K562 (cell line): ENCODE data around the gene TUBA1A. TPM values are rescaled to one million over a fixed set of nuclear protein-coding genes. Genes with fewer than 3 reads are reported as not detected.

ENCODE experiments used
- ATAC-seq: fragments of 200-7000 bp; cut with Tn5 transposase; 3 replicates; pipeline ENCODE4 v1.9.1; 2020; ENCODE audit warnings: moderate library complexity
- BruUV-seq: library from RNA; stranded (reverse); fragments of 400-500 nt; replicated peaks from 2 replicates; lab custom pipeline; 2021; lab: Mats Ljungman, UMichigan
- CTCF ChIA-PET: fragments of 300-600 bp; formaldehyde crosslinking; extraction: SDS; loops from one replicate; lab custom pipeline; 2021; ENCODE audit warnings: low intra/inter-chr PET ratio; lab: Yijun Ruan, JAX
- POLR2A ChIA-PET: fragments of 300-600, 350-650 bp; sonication (Branson Sonifier 250); formaldehyde crosslinking; extraction: SDS; loops from one replicate; lab custom pipeline; 2021; ENCODE audit warnings: antibody characterized with exemption, inconsistent platforms; lab: Yijun Ruan, JAX
- DNase-seq, 4 experiments: peaks; one replicate each; pipeline versions ENCODE4 v3.0.0 to v3.0.0-alpha.2; 2011 to 2018; ENCODE audit warnings: low spot score in 3 of 4, mixed read lengths in 3 of 4; ENCODE audit errors: extremely low read depth in 1 of 4
- FAIRE-seq: peaks from 2 replicates; lab custom pipeline; 2011; peaks lifted over from hg19 to GRCh38; lab: Jason Lieb, UNC
- H2AFZ ChIP-seq: 2 replicates; pipeline ENCODE4 v1.6.0; 2011; ENCODE audit warnings: low read depth, low read length, control low read depth, inconsistent platforms
- H3K27ac ChIP-seq: fragments of 200-600 bp; 3 replicates; pipeline ENCODE4 v1.8.0; 2011; ENCODE audit warnings: low read depth, mild to moderate bottlenecking, control low read depth, inconsistent platforms, low read length, moderate library complexity, mixed read lengths; ENCODE audit errors: extremely low read depth
- H3K27me3 ChIP-seq, 2 experiments: fragments of 300-600 bp in 1 of 2; 2 replicates in 1 of 2; 3 replicates in 1 of 2; pipeline versions ENCODE4 v1.6.0 to v1.8.0; 2011; ENCODE audit warnings: inconsistent platforms in 2 of 2, low read length in 2 of 2, mild to moderate bottlenecking in 1 of 2, mixed read lengths in 1 of 2, moderate library complexity in 1 of 2; ENCODE audit not compliant: control insufficient read depth in 2 of 2, insufficient read depth in 2 of 2
- H3K36me3 ChIP-seq: fragments of 300-600 bp; 3 replicates; pipeline ENCODE4 v1.8.0; 2011; ENCODE audit warnings: mild to moderate bottlenecking, low read length, inconsistent platforms; ENCODE audit not compliant: control insufficient read depth, insufficient read depth
- H3K4me1 ChIP-seq, 2 experiments: fragments of 200-600 bp in 1 of 2; replicated peaks in 1 of 2; 2 replicates in 1 of 2; 3 replicates in 1 of 2; pipeline versions ENCODE4 v1.5.1 to v1.8.0; 2011; ENCODE audit warnings: inconsistent platforms in 2 of 2, low read length in 2 of 2, mild to moderate bottlenecking in 1 of 2, mixed read lengths in 1 of 2, moderate library complexity in 1 of 2; ENCODE audit not compliant: control insufficient read depth in 2 of 2, insufficient read depth in 2 of 2
- H3K4me2 ChIP-seq: 2 replicates; pipeline ENCODE4 v1.6.1; 2011; ENCODE audit warnings: low read length, control low read depth, inconsistent platforms, mixed read lengths; ENCODE audit not compliant: insufficient read depth
- H3K4me3 ChIP-seq: fragments of 200-600 bp; sonication (generic), shearing (Covaris generic); 2 replicates; pipeline ENCODE4 v1.5.1; 2016; ENCODE audit warnings: control low read depth, inconsistent platforms
- H3K79me2 ChIP-seq: fragments of 200-600 bp; 3 replicates; pipeline ENCODE4 v1.8.0; 2011; ENCODE audit warnings: low read length, inconsistent platforms; ENCODE audit not compliant: control insufficient read depth, insufficient read depth
- H3K9ac ChIP-seq, 2 experiments: 2 replicates each; pipeline versions ENCODE4 v1.6.0 to v1.6.1; 2011; ENCODE audit warnings: low read depth in 2 of 2, low read length in 2 of 2, control low read depth in 1 of 2, inconsistent platforms in 1 of 2, mild to moderate bottlenecking in 1 of 2, mixed read lengths in 1 of 2; ENCODE audit not compliant: insufficient read depth in 1 of 2
- H3K9me1 ChIP-seq: one replicate; pipeline ENCODE4 v1.6.0; 2011; ENCODE audit warnings: inconsistent platforms, mild to moderate bottlenecking, low read length, moderate library complexity; ENCODE audit not compliant: control insufficient read depth, insufficient read depth
- H3K9me3 ChIP-seq: replicated peaks from 2 replicates; pipeline ENCODE4 v1.5.1; 2011; ENCODE audit warnings: low read depth, low read length, inconsistent platforms; ENCODE audit not compliant: control insufficient read depth, insufficient read depth
- H4K20me1 ChIP-seq: replicated peaks from 2 replicates; pipeline ENCODE4 v1.6.1; 2011; ENCODE audit warnings: low read length, inconsistent platforms, mixed read lengths; ENCODE audit not compliant: control insufficient read depth, insufficient read depth
- ARID1B ChIP-seq: fragments of 450-650 bp; IDR thresholded peaks from 2 replicates; pipeline ENCODE4 v1.6.1; 2016; ENCODE audit warnings: antibody characterized with exemption, mild to moderate bottlenecking, inconsistent platforms
- CBFA2T2 ChIP-seq: fragments of 450-650 bp; conservative IDR thresholded peaks from 2 replicates; pipeline ENCODE4 v1.6.1; 2017; ENCODE audit warnings: mild to moderate bottlenecking
- CBFA2T3 ChIP-seq: fragments of 450-650 bp; IDR thresholded peaks from 2 replicates; pipeline ENCODE4 v1.6.1; 2017
- CEBPB ChIP-seq: fragments of 450-650 bp; IDR thresholded peaks from 2 replicates; pipeline ENCODE4 v1.6.1; 2016; ENCODE audit warnings: missing genetic modification characterization, missing compliant biosample characterization
- CREBBP ChIP-seq: IDR thresholded peaks from one replicate; pipeline ENCODE4 v1.6.1; 2012; ENCODE audit warnings: low read depth, mild to moderate bottlenecking, control low read depth, inconsistent platforms, low read length
- CREM ChIP-seq: IDR thresholded peaks from 2 replicates; pipeline ENCODE4 v1.6.1; 2014; ENCODE audit warnings: antibody characterized with exemption, low read depth
- EGR1 ChIP-seq: fragments of 450-650 bp; conservative IDR thresholded peaks from 2 replicates; pipeline ENCODE4 v1.6.1; 2017; ENCODE audit warnings: mild to moderate bottlenecking
- FOXA3 ChIP-seq, 2 experiments: fragments of 450-650 bp in 1 of 2; sonication (generic) in 1 of 2; formaldehyde crosslinking; IDR thresholded peaks in 1 of 2; conservative IDR thresholded peaks in 1 of 2; 2 replicates each; pipeline versions ENCODE4 v1.4.0 to v1.8.0; 2020 to 2022; ENCODE audit warnings: mild to moderate bottlenecking in 2 of 2, missing genetic modification reagents in 1 of 2
- FOXK1 ChIP-seq: sonication (generic); formaldehyde crosslinking; IDR thresholded peaks from 2 replicates; pipeline ENCODE4 v1.8.0; 2022; ENCODE audit warnings: missing genetic modification reagents, mild to moderate bottlenecking, borderline replicate concordance
- FOXK2 ChIP-seq, 2 experiments: fragments of 450-650 bp; IDR thresholded peaks in 1 of 2; conservative IDR thresholded peaks in 1 of 2; 2 replicates each; pipeline ENCODE4 v1.6.1; 2016; ENCODE audit warnings: low read depth in 2 of 2, mild to moderate bottlenecking in 1 of 2
- GATAD2A ChIP-seq: fragments of 450-650 bp; IDR thresholded peaks from 2 replicates; pipeline ENCODE4 v1.6.1; 2017
- MAFK ChIP-seq: IDR thresholded peaks from 2 replicates; pipeline ENCODE4 v1.6.1; 2011; ENCODE audit warnings: low read length, improper control_type of control experiment
- MBD2 ChIP-seq: sonication (generic); IDR thresholded peaks from 2 replicates; pipeline ENCODE4 v1.6.1; 2016; ENCODE audit warnings: low read depth, borderline replicate concordance
- MCM5 ChIP-seq: fragments of 450-650 bp; IDR thresholded peaks from 2 replicates; pipeline ENCODE4 v1.6.1; 2016; ENCODE audit warnings: low read depth
- MTA3 ChIP-seq: fragments of 450-650 bp; formaldehyde crosslinking; IDR thresholded peaks from 2 replicates; pipeline ENCODE4 v1.6.1; 2017; ENCODE audit warnings: mild to moderate bottlenecking, borderline replicate concordance
- POLR3G ChIP-seq: IDR thresholded peaks from 2 replicates; pipeline ENCODE4 v1.6.1; 2011; ENCODE audit not compliant: insufficient read length, insufficient replicate concordance; ENCODE audit errors: extremely low read depth
- POU5F1 ChIP-seq: fragments of 150-350 bp; IDR thresholded peaks from 2 replicates; pipeline ENCODE4 v1.6.1; 2014; ENCODE audit warnings: borderline replicate concordance, low read length, low read depth, mild to moderate bottlenecking; ENCODE audit not compliant: partially characterized antibody
- RCOR1 ChIP-seq, 2 experiments: IDR thresholded peaks; 2 replicates each; pipeline ENCODE4 v1.6.1; 2012; ENCODE audit warnings: low read depth in 2 of 2, low read length in 2 of 2, borderline replicate concordance in 1 of 2, improper control_type of control experiment in 1 of 2
- RUNX1 ChIP-seq: sonication (generic); IDR thresholded peaks from 2 replicates; pipeline ENCODE4 v1.6.1; 2016; ENCODE audit warnings: antibody characterized with exemption, low read depth
- SREBF1 ChIP-seq: fragments of 150-350 bp; IDR thresholded peaks from 2 replicates; pipeline ENCODE4 v1.6.1; 2014; ENCODE audit warnings: antibody characterized with exemption, low read depth, low read length, borderline replicate concordance
- SREBF2 ChIP-seq: sonication (generic); formaldehyde crosslinking; IDR thresholded peaks from 2 replicates; pipeline ENCODE4 v1.4.0; 2020; ENCODE audit warnings: mild to moderate bottlenecking, missing genetic modification reagents
- TCF3 ChIP-seq: sonication (generic); formaldehyde crosslinking; IDR thresholded peaks from 2 replicates; pipeline ENCODE4 v1.4.0; 2020; ENCODE audit warnings: mild to moderate bottlenecking, missing genetic modification reagents
- ZBED1 ChIP-seq: IDR thresholded peaks from 2 replicates; pipeline ENCODE4 v1.6.1; 2014
- ZBTB2 ChIP-seq: fragments of 450-650 bp; IDR thresholded peaks from 2 replicates; pipeline ENCODE4 v1.6.1; 2016; ENCODE audit warnings: antibody characterized with exemption
- ZNF561 ChIP-seq: fragments of 450-650 bp; formaldehyde crosslinking; conservative IDR thresholded peaks from 2 replicates; pipeline ENCODE4 v1.4.0; 2020; ENCODE audit warnings: mild to moderate bottlenecking, moderate library complexity
- ZNF668 ChIP-seq: fragments of 250-450 bp; sonication (Bioruptor Pico); IDR thresholded peaks from 2 replicates; pipeline ENCODE4 v1.8.0; 2022; ENCODE audit warnings: mild to moderate bottlenecking, inconsistent platforms
- WGBS: fragments of 100-300 bp; shearing (Covaris generic); methylation state at CpG from one replicate; pipeline ENCODE4 v1.1.6; 2016; ENCODE audit warnings: low coverage, mixed read lengths; ENCODE audit not compliant: insufficient coverage; ENCODE audit errors: missing lambda C conversion rate; 5-methylcytosine and 5-hydroxymethylcytosine counted together
- in situ Hi-C: fragments of 300-500 bp; cut with MboI; formaldehyde crosslinking; loops from 4 replicates; pipeline ENCODE4 v1.15.0; 2018; ENCODE audit warnings: inconsistent platforms, mixed read lengths
- intact Hi-C: fragments of 100-400 bp; cut with micrococcal nuclease; formaldehyde crosslinking; loops from 2 replicates; pipeline ENCODE4 v1.14.2; 2022
- polyA plus RNA-seq, 8 experiments: library from polyadenylated mRNA; depleted of rRNA in 4 of 8; stranded (reverse) in 5 of 8; unstranded in 3 of 8; fragments of >200 nt; fragmentation: Nextera tagmentation in 2 of 8; fragmentation: Illumina TruSeq in 1 of 8; extraction: Ambion mirVana in 2 of 8; extraction: Trizol in 1 of 8; gene quantifications; 2 replicates each; pipeline versions ENCODE4 v1.2.1 to v1.2.3, GENCODE V29; 2011 to 2014; ENCODE audit warnings: inconsistent platforms in 1 of 8, missing spikeins in 1 of 8
- total RNA-seq, 7 experiments: library from RNA; depleted of rRNA in 6 of 7; stranded (reverse); fragments of >200 nt in 6 of 7; fragmentation: Illumina TruSeq in 2 of 7; extraction: Trizol in 2 of 7; gene quantifications; 2 replicates each; pipeline versions ENCODE4 v1.2.1 to v1.2.3, GENCODE V29; 2011 to 2021; ENCODE audit warnings: low replicate concordance in 1 of 7

Gene TUBA1A
- total and polyA plus RNA-seq, 9 of the 15 experiments (the other 6 are each of a cell fraction or from before 2014, with no cell fraction given), result 7.4 to 45.1 (median 11.9) TPM

DNA sequence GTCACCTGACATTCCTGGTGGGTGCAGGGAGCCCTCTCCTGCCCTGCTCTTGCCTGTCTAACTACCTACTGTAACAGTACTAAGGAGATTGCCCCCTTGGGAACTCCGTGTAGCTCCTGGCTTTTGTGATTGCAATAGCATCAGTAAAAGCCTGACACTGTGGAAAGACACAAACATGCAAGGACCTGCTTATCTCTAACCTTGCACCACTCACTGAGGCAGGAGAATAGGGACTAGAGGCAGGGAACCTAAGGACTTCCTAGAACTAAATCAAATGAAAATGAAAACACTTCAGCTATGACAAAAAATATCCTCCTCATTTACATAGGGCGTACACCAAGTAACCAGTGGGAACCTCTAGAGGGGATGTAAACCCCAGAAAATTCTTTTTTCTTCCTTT, 28.5 kb downstream of the TUBA1A start:
- no peak overlapping the region for H3K27ac ChIP-seq
- 20% methylated on average over 2 of the region's 2 CpGs for WGBS
- CTCF ChIA-PET, result no interaction called here
- TF ChIP-seq CEBPB (peak; percentile 52), ZBTB2 (no peak), GATAD2A (no peak), FOXA3 (CRISPR knock-in tag; conservative IDR thresholded peaks at IDR 0.05 in 1 of 2, IDR thresholded peaks at IDR 0.05 in 1 of 2) (no peak), MBD2 (no peak), ARID1B (peak; percentile 40; the same call in 1 of the 2 replicates), CBFA2T3 (peak; percentile 50), MAFK (no peak), POU5F1 (no peak), TCF3 (CRISPR knock-in tag) (0 out of 2 replicates have a peak, but pooled peaks have one; percentile 49), FOXK2 (conservative IDR thresholded peaks at IDR 0.05 in 1 of 2, IDR thresholded peaks at IDR 0.05 in 1 of 2; ENCODE audit: low read depth in 2 of 2) (0 out of 4 replicates have a peak, but pooled peaks of 1 of the 2 experiments have one; percentile 27), SREBF2 (no peak), EGR1 (no peak), ZNF561 (CRISPR knock-in tag) (no peak), ZNF668 (CRISPR knock-in tag) (no peak), MTA3 (0 out of 2 replicates have a peak, but pooled peaks have one; percentile 25), RUNX1 (no peak), ZBED1 (no peak), MCM5 (no peak), RCOR1 (IDR thresholded peaks at IDR 0.05; ENCODE audit: borderline replicate concordance in 1 of 2, low read depth in 2 of 2, low read length in 2 of 2) (peak in 1 of 2 experiments; percentile 33; a peak in 1 of 4 replicates), POLR3G (no peak), CREBBP (no peak), CBFA2T2 (peak; percentile 14; the same call in 1 of the 2 replicates), FOXK1 (CRISPR knock-in tag) (no peak), CREM (no peak), SREBF1 (no peak)

More for the DNA sequence above, 28.5 kb downstream of the TUBA1A start:
- DNase-seq (peak in 2 of 4 experiments; percentile 15 to 65), FAIRE-seq (peak; percentile 72), ATAC-seq (peak; percentile 72)
- H3K9me3 ChIP-seq, result no peaks in the 10 kb centered on the region
- H3K4me2 ChIP-seq, result peak overlapping the region; percentile 1; the same call in 1 of the 2 replicates
- in situ Hi-C loops, result no loop called here
- H3K79me2 ChIP-seq, result no peaks in the 10 kb centered on the region
- no peaks in the 10 kb centered on the region for H3K9me1 ChIP-seq
- intact Hi-C loops, result loop anchor here (2.0 kb wide), 1 partner anchor 28 kb away; the partner anchor contains the start of gene TUBA1A
- H3K4me1 ChIP-seq, result peaks cover 5 to 6% of the 10 kb centered on the region in 2 experiments; a peak in 3 of 5 replicates
- POLR2A ChIA-PET, result interaction anchor here (1.6 to 2.7 kb wide), 2 partner anchors 16 to 29 kb away, joined by 5 to 17 read pairs; partner anchors contain the start of gene TUBA1B
- no peaks in the 10 kb centered on the region for H4K20me1 ChIP-seq
- H3K36me3 ChIP-seq, result no peaks in the 10 kb centered on the region
- H2AFZ ChIP-seq, result peak overlapping the region; percentile 3; the same call in 1 of the 2 replicates
- H3K9ac ChIP-seq, result peak overlapping the region in 1 of 2 experiments; percentile 79; a peak in 1 of 4 replicates
- no peak overlapping the region for H3K4me3 ChIP-seq
- no TSS peak for BruUV-seq
- H3K27me3 ChIP-seq, result no peaks in the 10 kb centered on the region
